Adipocyte (in vitro differentiated cells): Measurements from ENCODE around the gene TPO.
"Not testable (repeated sequence)": the region's sequence is repeated elsewhere in the genome, so short reads cannot be mapped to it uniquely, and the experiment has no call there.

Experiments used
- DNase-seq: peaks from one replicate; pipeline ENCODE4 v3.0.0-alpha.2; 2015; ENCODE audit warnings: low read depth
- H3K27me3 ChIP-seq: replicated peaks from 2 replicates; pipeline ENCODE4 v1.7.0; 2013; ENCODE audit warnings: mild to moderate bottlenecking, low read length, moderate library complexity; ENCODE audit not compliant: control insufficient read depth, insufficient read depth
- H3K36me3 ChIP-seq: 2 replicates; pipeline ENCODE4 v1.7.0; 2013; ENCODE audit warnings: low read length, mild to moderate bottlenecking, moderate library complexity; ENCODE audit not compliant: control insufficient read depth, insufficient read depth, severe bottlenecking
- H3K4me1 ChIP-seq: 2 replicates; pipeline ENCODE4 v1.7.0; 2013; ENCODE audit warnings: mild to moderate bottlenecking, low read length, moderate library complexity; ENCODE audit not compliant: control insufficient read depth, insufficient read depth
- H3K4me3 ChIP-seq: 2 replicates; pipeline ENCODE4 v1.7.0; 2013; ENCODE audit warnings: mild to moderate bottlenecking, low read length, moderate library complexity
- H3K9ac ChIP-seq: 2 replicates; pipeline ENCODE4 v1.7.0; 2013; ENCODE audit warnings: mild to moderate bottlenecking, low read length, moderate library complexity
- H3K9me3 ChIP-seq: 2 replicates; pipeline ENCODE4 v1.7.0; 2013; ENCODE audit warnings: mild to moderate bottlenecking, low read length, moderate library complexity; ENCODE audit not compliant: control insufficient read depth

Gene TPO

GRCh38 chr2:1563084-1563857 lies 150.0 kb downstream of the TPO start:
- H3K36me3 ChIP-seq: no peaks in the 10 kb centered on the region
- H3K9me3 ChIP-seq: no peaks in the 10 kb centered on the region
- no peaks in the 10 kb centered on the region for H3K4me1 ChIP-seq
- no peak for DNase-seq
- no peak overlapping the region for H3K4me3 ChIP-seq
- peaks cover 21% of the 10 kb centered on the region for H3K27me3 ChIP-seq
- no peak overlapping the region for H3K9ac ChIP-seq

GRCh38 chr2:1563943-1564891 lies 151.0 kb downstream of the TPO start:
- Histone ChIP-seq H3K9ac (no peak overlapping the region), H3K4me1 (no peaks in the 10 kb centered on the region), H3K4me3 (no peak overlapping the region), H3K9me3 (no peaks in the 10 kb centered on the region), H3K36me3 (no peaks in the 10 kb centered on the region), H3K27me3 (peaks cover 21% of the 10 kb centered on the region)
- DNase-seq: no peak

GRCh38 chr2:1567556-1568344 lies 154.5 kb downstream of the TPO start:
- Histone ChIP-seq H3K27me3 (peaks cover 4% of the 10 kb centered on the region), H3K36me3 (no peaks in the 10 kb centered on the region), H3K4me3 (no peak overlapping the region), H3K4me1 (peaks cover 12% of the 10 kb centered on the region), H3K9ac (no peak overlapping the region), H3K9me3 (no peaks in the 10 kb centered on the region)
- no peak for DNase-seq

- H3K4me3 ChIP-seq, DNase-seq, H3K27me3 ChIP-seq: not testable (repeated sequence)
These were observed 155.0 kb downstream of the TPO start for GRCh38 chr2:1568345-1568668.

GRCh38 chr2:1569879-1570450 lies 156.7 kb downstream of the TPO start:
- Histone ChIP-seq H3K4me1 (peaks cover 17% of the 10 kb centered on the region), H3K36me3 (no peaks in the 10 kb centered on the region), H3K27me3 (peaks cover 4% of the 10 kb centered on the region), H3K9me3 (no peaks in the 10 kb centered on the region), H3K4me3 (no peak overlapping the region), H3K9ac (no peak overlapping the region)
- no peak for DNase-seq

More at GRCh38 chr2:1568345-1568668, 155.0 kb downstream of the TPO start:
- not testable (repeated sequence) for H3K36me3 ChIP-seq, H3K9me3 ChIP-seq, H3K9ac ChIP-seq
- peaks cover 17% of the 10 kb centered on the region for H3K4me1 ChIP-seq

GRCh38 chr2:1571477-1572417 lies 158.5 kb downstream of the TPO start:
- Histone ChIP-seq H3K9ac (no peak overlapping the region), H3K4me1 (peaks cover 17% of the 10 kb centered on the region), H3K9me3 (peaks cover 4% of the 10 kb centered on the region), H3K4me3 (peak overlapping the region; percentile 3), H3K36me3 (no peaks in the 10 kb centered on the region), H3K27me3 (no peaks in the 10 kb centered on the region)
- no peak for DNase-seq

GRCh38 chr2:1572638-1573037 lies 159.4 kb downstream of the TPO start:
- no peaks in the 10 kb centered on the region for H3K27me3 ChIP-seq
- H3K9ac ChIP-seq: no peak overlapping the region
- no peaks in the 10 kb centered on the region for H3K36me3 ChIP-seq
- H3K4me1 ChIP-seq: peaks cover 17% of the 10 kb centered on the region
- H3K4me3 ChIP-seq: peak overlapping the region; percentile 21
- peaks cover 4% of the 10 kb centered on the region for H3K9me3 ChIP-seq
- peak; percentile 63 for DNase-seq

GRCh38 chr2:1577846-1578245 lies 164.6 kb downstream of the TPO start:
- peaks cover 4% of the 10 kb centered on the region for H3K4me1 ChIP-seq
- H3K27me3 ChIP-seq: peaks cover 4% of the 10 kb centered on the region
- no peak overlapping the region for H3K9ac ChIP-seq
- no peak overlapping the region for H3K4me3 ChIP-seq
- peaks cover 4% of the 10 kb centered on the region for H3K9me3 ChIP-seq
- DNase-seq: no peak
- no peaks in the 10 kb centered on the region for H3K36me3 ChIP-seq

- peaks cover 13% of the 10 kb centered on the region for H3K27me3 ChIP-seq
- H3K36me3 ChIP-seq, H3K4me3 ChIP-seq, DNase-seq, H3K4me1 ChIP-seq, H3K9me3 ChIP-seq, H3K9ac ChIP-seq: not testable (repeated sequence)
These were observed 168.1 kb downstream of the TPO start for GRCh38 chr2:1581257-1581964.
